ENCODE results near the gene CKAP2L. TPM values are rescaled to one million over a fixed set of nuclear protein-coding genes. Genes with fewer than 3 reads are reported as not detected.

Gene CKAP2L
- total RNA-seq, 1 experiment from 2014 or later, result 23.3 TPM

DNA sequence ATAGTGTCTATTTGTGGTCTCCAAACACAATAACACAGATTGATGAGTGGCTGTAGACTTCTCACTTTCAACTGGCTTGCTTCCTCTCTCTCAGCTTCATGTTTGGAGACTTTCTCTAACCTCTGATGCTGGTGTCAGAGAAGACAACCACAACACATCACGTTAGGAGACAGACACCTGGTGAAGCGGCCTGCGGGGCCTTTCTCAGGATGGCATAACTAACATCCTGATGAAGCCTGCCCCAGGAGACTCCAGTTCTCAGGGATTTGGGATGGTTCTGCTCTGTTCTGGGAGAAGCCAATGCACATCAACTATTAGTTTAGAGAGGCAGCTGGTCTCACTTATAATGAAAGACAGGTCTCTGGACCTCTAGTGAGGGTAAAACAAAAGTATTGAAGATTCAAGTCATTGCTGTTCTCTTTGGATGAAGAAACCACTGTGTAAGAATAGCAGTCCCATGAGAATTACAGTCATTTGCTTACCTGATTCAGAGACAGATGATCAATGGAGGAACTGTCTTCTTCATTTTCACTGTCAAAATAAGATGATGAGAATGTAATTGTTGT, 17.9 kb upstream of the CKAP2L start:
- Mint-ChIP-seq H3K27ac (no peak overlapping the region), H3K36me3 (ENCODE audit: insufficient read depth in 1 of 3, low read depth in 3 of 3) (peaks cover 0 to 6% (median 0%) of the 10 kb centered on the region in 3 experiments; a peak in 1 of 7 replicates), H3K27me3 (ENCODE audit: low read depth) (no peaks in the 10 kb centered on the region), H3K4me3 (no peak overlapping the region), H3K4me1 (peaks cover 36 to 40% of the 10 kb centered on the region in 2 experiments), H3K9me3 (no peaks in the 10 kb centered on the region)
- H3K18ac ChIP-seq (ENCODE audit: insufficient read length, low read depth, low read length), result no peak overlapping the region
- no peak overlapping the region for H3K56ac ChIP-seq (ENCODE audit: insufficient read length, low read depth, low read length)
- no peak overlapping the region for H2BK120ac ChIP-seq (ENCODE audit: low read depth, low read length, poor library complexity, severe bottlenecking)
- H4K91ac ChIP-seq (ENCODE audit: insufficient read length, low read depth, low read length), result no peak overlapping the region
- H2AFZ ChIP-seq (ENCODE audit: low read length), result no peak overlapping the region
- H3K27me3 ChIP-seq (ENCODE audit: insufficient read depth, low read length), result no peaks in the 10 kb centered on the region
- H3K79me2 ChIP-seq (ENCODE audit: insufficient read depth, low read length), result no peaks in the 10 kb centered on the region
- H3K23ac ChIP-seq (ENCODE audit: insufficient read length, low read depth, low read length), result no peak overlapping the region
- H3K4ac ChIP-seq (ENCODE audit: low read depth, low read length), result no peak overlapping the region
- no peak overlapping the region for H2BK15ac ChIP-seq (ENCODE audit: low read depth, low read length)
- H3K23me2 ChIP-seq (ENCODE audit: insufficient read length, low read depth, low read length, poor library complexity, severe bottlenecking), result no peaks in the 10 kb centered on the region
- no peak overlapping the region for H3K27ac ChIP-seq (ENCODE audit: insufficient read length, low read depth, low read length)
- no peak overlapping the region for H3K4me2 ChIP-seq (ENCODE audit: insufficient read depth, insufficient read length, low read length)
- no peak overlapping the region for H3T11ph ChIP-seq (ENCODE audit: low read length)
- no peak overlapping the region for H2BK20ac ChIP-seq (ENCODE audit: low read depth, low read length, poor library complexity, severe bottlenecking)
- no peaks in the 10 kb centered on the region for H4K20me1 ChIP-seq (ENCODE audit: control insufficient read depth, insufficient read depth, insufficient read length)
- H3K79me1 ChIP-seq (ENCODE audit: insufficient read depth, low read depth, low read length, poor library complexity, severe bottlenecking), result no peaks in the 10 kb centered on the region
- no peak overlapping the region for H2AK5ac ChIP-seq (ENCODE audit: insufficient read length, low read length)
- no peak for DNase-seq
- H3K9me3 ChIP-seq (ENCODE audit: control insufficient read depth, low read depth, low read length), result no peaks in the 10 kb centered on the region
- no peak overlapping the region for H4K8ac ChIP-seq (replicated peaks; ENCODE audit: insufficient read length, low read depth, low read length)
- H3K14ac ChIP-seq (ENCODE audit: insufficient read depth, low read length), result no peak overlapping the region
- TF ChIP-seq, protein P1, sequence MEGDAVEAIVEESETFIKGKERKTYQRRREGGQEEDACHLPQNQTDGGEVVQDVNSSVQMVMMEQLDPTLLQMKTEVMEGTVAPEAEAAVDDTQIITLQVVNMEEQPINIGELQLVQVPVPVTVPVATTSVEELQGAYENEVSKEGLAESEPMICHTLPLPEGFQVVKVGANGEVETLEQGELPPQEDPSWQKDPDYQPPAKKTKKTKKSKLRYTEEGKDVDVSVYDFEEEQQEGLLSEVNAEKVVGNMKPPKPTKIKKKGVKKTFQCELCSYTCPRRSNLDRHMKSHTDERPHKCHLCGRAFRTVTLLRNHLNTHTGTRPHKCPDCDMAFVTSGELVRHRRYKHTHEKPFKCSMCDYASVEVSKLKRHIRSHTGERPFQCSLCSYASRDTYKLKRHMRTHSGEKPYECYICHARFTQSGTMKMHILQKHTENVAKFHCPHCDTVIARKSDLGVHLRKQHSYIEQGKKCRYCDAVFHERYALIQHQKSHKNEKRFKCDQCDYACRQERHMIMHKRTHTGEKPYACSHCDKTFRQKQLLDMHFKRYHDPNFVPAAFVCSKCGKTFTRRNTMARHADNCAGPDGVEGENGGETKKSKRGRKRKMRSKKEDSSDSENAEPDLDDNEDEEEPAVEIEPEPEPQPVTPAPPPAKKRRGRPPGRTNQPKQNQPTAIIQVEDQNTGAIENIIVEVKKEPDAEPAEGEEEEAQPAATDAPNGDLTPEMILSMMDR (conservative IDR thresholded peaks at IDR 0.05), result no peak
- no CpG with 5 or more reads among the region's 3 CpGs for WGBS (ENCODE audit: extremely low coverage, insufficient read length, low lambda C conversion rate)
- H4K5ac ChIP-seq (ENCODE audit: insufficient read length, low read depth, low read length), result no peak overlapping the region
- H2BK5ac ChIP-seq (ENCODE audit: insufficient read length, low read length), result no peak overlapping the region
- H3K4me1 ChIP-seq (ENCODE audit: insufficient read depth, low read length), result peaks cover 7% of the 10 kb centered on the region
- no peak overlapping the region for H3K9ac ChIP-seq (ENCODE audit: extremely low read depth, insufficient read length, low read length)
- no peak overlapping the region for H2BK12ac ChIP-seq (ENCODE audit: insufficient read length, low read depth, low read length)
